Measurements from ENCODE around the gene CCDC77.

CCDC77 gene

DNA sequence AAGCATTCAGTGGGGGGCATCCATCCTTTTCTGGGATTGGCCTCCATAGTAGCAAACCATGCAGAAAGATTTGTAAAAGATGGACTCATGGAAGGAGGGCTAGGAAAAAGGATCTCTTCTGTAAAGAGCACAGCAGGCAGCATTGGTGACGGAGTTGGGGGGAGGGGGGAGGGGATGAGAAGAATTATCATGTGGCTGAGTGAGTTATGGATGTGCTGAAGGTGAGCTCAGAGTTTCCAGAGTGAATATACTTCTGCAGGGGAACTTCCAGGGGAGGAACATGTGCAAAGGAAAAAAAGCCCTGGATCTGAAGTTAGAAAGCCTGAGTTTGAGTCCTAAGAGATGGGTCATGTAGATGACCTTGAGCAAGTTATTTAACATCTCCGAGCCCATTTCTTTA is 54.4 kb downstream of the CCDC77 start:
- Histone ChIP-seq H3K4me1 (ENCODE audit: control insufficient read depth, insufficient read depth, low read length) (peaks cover 5% of the 10 kb centered on the region), H3K36me3 (ENCODE audit: insufficient read depth, low read length) (no peaks in the 10 kb centered on the region), H3K27me3 (ENCODE audit: control insufficient read depth, insufficient read depth, low read length) (peaks cover 54% of the 10 kb centered on the region), H3K4me3 (ENCODE audit: low read length) (no peak overlapping the region), H3K9me3 (replicated peaks; ENCODE audit: low read length) (no peaks in the 10 kb centered on the region), H3K4me2 (ENCODE audit: low read length) (no peak overlapping the region), H3K9ac (ENCODE audit: low read depth, low read length) (no peak overlapping the region)

DNA sequence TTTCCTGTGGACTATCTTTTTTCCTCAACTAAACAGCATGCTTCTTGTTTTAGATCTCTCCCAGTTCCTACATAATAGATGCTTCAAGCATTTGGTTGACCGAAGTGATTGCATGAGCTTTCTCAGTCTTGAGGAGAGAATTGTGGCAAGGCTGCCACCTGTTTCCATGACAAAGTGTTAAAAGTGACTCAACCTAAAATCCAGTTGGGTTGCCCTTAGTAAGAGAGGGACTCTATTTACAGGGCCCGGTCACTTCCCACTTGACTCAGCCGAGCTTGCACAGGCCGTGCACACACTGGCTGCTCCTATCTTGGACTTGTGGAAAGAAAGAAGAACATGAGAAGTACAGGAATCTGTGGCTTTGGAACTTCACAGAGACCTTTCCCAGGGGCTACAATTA is 56.2 kb downstream of the CCDC77 start:
- Histone ChIP-seq H3K27me3 (ENCODE audit: control insufficient read depth, insufficient read depth, low read length) (peaks cover 69% of the 10 kb centered on the region), H3K4me2 (ENCODE audit: low read length) (no peak overlapping the region), H3K9ac (ENCODE audit: low read depth, low read length) (no peak overlapping the region), H3K9me3 (replicated peaks; ENCODE audit: low read length) (no peaks in the 10 kb centered on the region), H3K4me1 (ENCODE audit: control insufficient read depth, insufficient read depth, low read length) (peaks cover 5% of the 10 kb centered on the region), H3K4me3 (ENCODE audit: low read length) (no peak overlapping the region), H3K36me3 (ENCODE audit: insufficient read depth, low read length) (no peaks in the 10 kb centered on the region)

DNA sequence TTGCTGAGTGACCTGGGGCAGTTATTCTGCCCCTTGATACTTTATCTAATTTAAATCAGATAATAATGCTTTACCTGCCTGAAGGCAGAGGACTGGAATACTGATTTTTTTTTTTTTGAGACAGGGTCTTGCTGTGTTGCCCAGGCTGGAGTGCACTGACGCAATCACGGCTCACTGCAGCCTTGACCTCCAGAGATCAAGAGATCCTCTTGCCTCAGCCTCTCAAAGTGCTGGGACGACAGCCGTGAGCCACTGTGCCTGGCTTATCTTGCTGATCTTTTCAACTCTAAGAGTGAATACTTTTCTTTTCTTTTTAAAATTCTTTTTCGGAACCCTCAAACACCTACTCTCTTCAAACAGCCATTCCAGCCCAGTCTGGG is 57.6 kb downstream of the CCDC77 start:
- peaks cover 83% of the 10 kb centered on the region for H3K27me3 ChIP-seq (ENCODE audit: control insufficient read depth, insufficient read depth, low read length)
- H3K4me3 ChIP-seq (ENCODE audit: low read length) = no peak overlapping the region
- peak overlapping the region; percentile 71 for H3K4me2 ChIP-seq (ENCODE audit: low read length)

DNA sequence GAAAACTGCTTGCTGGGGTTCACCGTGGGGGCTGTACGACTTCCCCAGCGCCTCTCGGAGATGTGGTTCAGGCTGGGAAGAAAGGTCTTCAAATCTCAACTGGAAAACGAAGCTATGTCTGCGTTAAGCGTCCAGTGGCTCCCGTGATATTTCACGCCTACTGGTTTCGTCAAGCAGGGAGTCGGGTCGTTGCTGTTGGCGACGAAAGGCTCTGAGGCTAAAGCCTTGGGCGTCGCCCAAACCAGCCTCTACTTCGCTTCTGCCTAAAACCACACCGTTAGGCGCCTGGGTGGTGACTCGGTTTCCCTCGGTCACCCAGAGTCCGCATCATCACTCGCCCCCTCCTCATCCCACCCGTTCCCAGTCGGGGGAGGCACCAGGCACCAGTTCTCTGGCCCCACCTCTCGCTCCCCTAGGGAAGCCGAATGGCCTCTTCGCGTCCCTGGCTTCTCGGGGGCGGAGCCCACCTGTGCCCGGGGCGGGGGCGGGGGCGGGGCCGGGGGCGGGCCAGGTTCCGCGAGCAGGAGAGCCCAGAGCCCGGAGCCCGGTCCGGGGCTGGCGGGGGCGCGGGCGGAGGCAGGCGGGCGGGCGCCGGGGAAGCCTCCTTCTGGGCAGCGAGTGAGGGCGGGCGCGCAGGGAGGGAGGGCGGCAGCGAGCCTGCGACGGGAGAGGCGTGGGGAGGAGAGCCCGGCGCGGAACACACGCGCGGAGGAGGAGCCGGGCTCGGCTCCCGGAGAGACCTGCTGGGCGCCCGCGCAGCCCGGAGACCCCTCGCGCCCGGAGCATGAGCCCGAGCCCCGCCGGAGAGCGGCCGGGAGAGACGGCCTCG is 58.2 kb downstream of the CCDC77 start, which contains the start of gene B4GALNT3:
B4GALNT3 (plus strand) TSS at position 510 of the 829 bp plus-strand sequence. CDS start 438 bp downstream, outside the sequence.
- Histone ChIP-seq H3K4me3 (ENCODE audit: low read length) (peak within 1 kb of the TSS; percentile 58), H3K4me2 (ENCODE audit: low read length) (peak within 1 kb of the TSS; percentile 83), H3K36me3 (ENCODE audit: insufficient read depth, low read length) (no peaks in the 10 kb centered on the region), H3K9ac (ENCODE audit: low read depth, low read length) (no peak within 1 kb of the TSS), H3K9me3 (replicated peaks; ENCODE audit: low read length) (no peaks in the 10 kb centered on the region), H3K4me1 (ENCODE audit: control insufficient read depth, insufficient read depth, low read length) (peaks cover 7% of the 10 kb centered on the region), H3K27me3 (ENCODE audit: control insufficient read depth, insufficient read depth, low read length) (peaks cover 87% of the 10 kb centered on the region)

More for the DNA sequence above, 57.6 kb downstream of the CCDC77 start:
- Histone ChIP-seq H3K36me3 (ENCODE audit: insufficient read depth, low read length) (no peaks in the 10 kb centered on the region), H3K4me1 (ENCODE audit: control insufficient read depth, insufficient read depth, low read length) (peaks cover 5% of the 10 kb centered on the region), H3K9ac (ENCODE audit: low read depth, low read length) (no peak overlapping the region), H3K9me3 (replicated peaks; ENCODE audit: low read length) (no peaks in the 10 kb centered on the region)

GRCh38 chr12:460261-461230 is 59.1 kb downstream of the CCDC77 start:
- H3K9me3 ChIP-seq (replicated peaks; ENCODE audit: low read length) = no peaks in the 10 kb centered on the region
- H3K9ac ChIP-seq (ENCODE audit: low read depth, low read length) = no peak overlapping the region

DNA sequence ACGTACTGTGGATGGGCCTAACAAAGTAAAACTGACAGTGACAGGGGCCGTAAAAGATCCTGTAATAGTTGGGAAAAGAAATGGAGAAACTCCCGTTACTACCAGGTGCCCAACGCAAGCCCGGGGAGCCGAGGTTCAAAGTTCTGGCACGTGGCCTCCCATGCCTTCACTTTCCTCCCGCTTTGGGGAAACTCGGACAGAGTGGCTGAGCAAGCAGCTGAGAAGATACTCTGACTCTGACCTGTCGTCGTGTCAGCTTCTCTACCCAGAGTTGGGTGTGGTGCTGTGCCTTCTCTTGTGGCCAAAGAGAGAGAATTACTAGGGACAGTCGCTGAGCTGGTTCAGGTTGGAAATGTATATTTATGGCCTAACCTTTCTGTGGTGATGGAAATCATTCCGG is 60.0 kb downstream of the CCDC77 start:
- Histone ChIP-seq H3K9me3 (replicated peaks; ENCODE audit: low read length) (no peaks in the 10 kb centered on the region), H3K4me2 (ENCODE audit: low read length) (no peak overlapping the region), H3K36me3 (ENCODE audit: insufficient read depth, low read length) (no peaks in the 10 kb centered on the region), H3K27me3 (ENCODE audit: control insufficient read depth, insufficient read depth, low read length) (peaks cover 89% of the 10 kb centered on the region), H3K4me1 (ENCODE audit: control insufficient read depth, insufficient read depth, low read length) (peaks cover 8% of the 10 kb centered on the region), H3K9ac (ENCODE audit: low read depth, low read length) (no peak overlapping the region), H3K4me3 (ENCODE audit: low read length) (no peak overlapping the region)

More at GRCh38 chr12:460261-461230, 59.1 kb downstream of the CCDC77 start:
- Histone ChIP-seq H3K27me3 (ENCODE audit: control insufficient read depth, insufficient read depth, low read length) (peaks cover 89% of the 10 kb centered on the region), H3K4me2 (ENCODE audit: low read length) (peak overlapping the region; percentile 83), H3K36me3 (ENCODE audit: insufficient read depth, low read length) (no peaks in the 10 kb centered on the region), H3K4me3 (ENCODE audit: low read length) (peak overlapping the region; percentile 58), H3K4me1 (ENCODE audit: control insufficient read depth, insufficient read depth, low read length) (peaks cover 8% of the 10 kb centered on the region)

GRCh38 chr12:462936-463705 is 61.7 kb downstream of the CCDC77 start:
- Histone ChIP-seq H3K4me3 (ENCODE audit: low read length) (no peak overlapping the region), H3K4me1 (ENCODE audit: control insufficient read depth, insufficient read depth, low read length) (peaks cover 8% of the 10 kb centered on the region), H3K27me3 (ENCODE audit: control insufficient read depth, insufficient read depth, low read length) (peaks cover 73% of the 10 kb centered on the region), H3K9me3 (replicated peaks; ENCODE audit: low read length) (no peaks in the 10 kb centered on the region), H3K4me2 (ENCODE audit: low read length) (no peak overlapping the region), H3K36me3 (ENCODE audit: insufficient read depth, low read length) (no peaks in the 10 kb centered on the region), H3K9ac (ENCODE audit: low read depth, low read length) (no peak overlapping the region)

DNA sequence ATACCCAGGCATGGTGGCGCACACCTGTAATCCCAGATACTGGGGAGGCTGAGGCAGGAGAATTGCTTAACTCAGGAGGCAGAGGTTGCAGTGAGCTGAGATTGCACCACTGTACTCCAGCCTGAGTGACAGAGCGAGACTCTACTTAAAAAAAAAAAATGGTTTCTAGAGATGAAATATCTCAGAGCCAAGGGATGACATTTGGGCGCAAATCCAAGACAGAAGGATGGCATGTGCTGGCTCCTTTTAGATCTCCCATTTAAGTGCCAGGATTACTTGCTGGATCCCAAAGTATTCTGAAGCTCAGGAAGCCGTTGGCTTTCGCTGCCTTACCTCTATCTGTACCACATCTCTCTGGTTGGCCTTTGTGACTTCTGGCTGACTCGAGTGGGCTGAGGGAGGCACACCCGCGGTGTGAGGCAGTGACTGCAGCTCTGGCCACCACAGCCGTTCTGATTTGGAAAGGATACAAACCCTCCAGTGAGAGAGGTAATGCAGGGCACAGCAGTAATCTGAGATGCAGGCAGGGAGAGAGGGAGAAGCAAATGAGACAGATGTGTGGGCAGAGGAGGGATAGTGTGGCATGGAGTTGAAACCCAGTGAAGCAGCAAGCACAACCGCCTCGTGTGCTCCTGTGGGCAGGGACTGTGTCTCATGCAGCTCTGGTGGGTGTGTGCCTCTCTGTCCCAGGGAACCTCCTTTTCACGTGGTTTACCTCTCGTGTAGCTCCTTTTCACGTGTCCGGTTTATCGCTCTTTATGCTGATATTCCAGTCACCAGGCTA is 63.2 kb downstream of the CCDC77 start:
- Histone ChIP-seq H3K36me3 (ENCODE audit: insufficient read depth, low read length) (no peaks in the 10 kb centered on the region), H3K4me2 (ENCODE audit: low read length) (peak overlapping the region; percentile 31), H3K4me3 (ENCODE audit: low read length) (no peak overlapping the region), H3K27me3 (ENCODE audit: control insufficient read depth, insufficient read depth, low read length) (peaks cover 71% of the 10 kb centered on the region), H3K9me3 (replicated peaks; ENCODE audit: low read length) (no peaks in the 10 kb centered on the region), H3K4me1 (ENCODE audit: control insufficient read depth, insufficient read depth, low read length) (peaks cover 3% of the 10 kb centered on the region), H3K9ac (ENCODE audit: low read depth, low read length) (no peak overlapping the region)

DNA sequence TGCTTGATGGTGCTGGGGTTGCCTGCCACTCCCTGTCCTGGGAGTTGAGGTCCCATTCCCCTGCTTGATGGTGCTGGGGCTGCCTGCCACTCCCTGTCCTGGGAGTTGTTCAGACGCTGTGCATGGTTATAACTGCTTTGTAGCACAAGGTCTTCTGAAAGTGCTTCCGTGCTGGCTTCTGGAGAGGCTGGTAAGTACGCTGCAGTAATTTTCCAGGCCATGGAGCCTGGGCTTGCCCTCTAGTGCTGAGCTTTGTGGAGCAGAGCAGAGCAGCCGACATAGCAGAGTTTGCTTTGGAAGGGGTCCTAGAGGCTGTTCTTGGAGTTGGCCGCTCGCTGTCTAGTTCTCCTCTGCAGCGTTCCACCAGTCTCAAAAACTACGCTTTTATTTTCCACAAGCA is 64.6 kb downstream of the CCDC77 start:
- peaks cover 3% of the 10 kb centered on the region for H3K4me1 ChIP-seq (ENCODE audit: control insufficient read depth, insufficient read depth, low read length)
- H3K27me3 ChIP-seq (ENCODE audit: control insufficient read depth, insufficient read depth, low read length) = peaks cover 63% of the 10 kb centered on the region
- H3K4me2 ChIP-seq (ENCODE audit: low read length) = no peak overlapping the region
- H3K9me3 ChIP-seq (replicated peaks; ENCODE audit: low read length) = no peaks in the 10 kb centered on the region
- no peak overlapping the region for H3K9ac ChIP-seq (ENCODE audit: low read depth, low read length)
- H3K36me3 ChIP-seq (ENCODE audit: insufficient read depth, low read length) = no peaks in the 10 kb centered on the region
- H3K4me3 ChIP-seq (ENCODE audit: low read length) = no peak overlapping the region

- no peak overlapping the region for H3K9ac ChIP-seq (ENCODE audit: low read depth, low read length)
- H3K27me3 ChIP-seq (ENCODE audit: control insufficient read depth, insufficient read depth, low read length) = peaks cover 56% of the 10 kb centered on the region
Observed at GRCh38 chr12:466762-467161, 65.3 kb downstream of the CCDC77 start.

More at GRCh38 chr12:466762-467161, 65.3 kb downstream of the CCDC77 start:
- H3K4me3 ChIP-seq (ENCODE audit: low read length) = no peak overlapping the region
- no peak overlapping the region for H3K4me2 ChIP-seq (ENCODE audit: low read length)
- no peaks in the 10 kb centered on the region for H3K36me3 ChIP-seq (ENCODE audit: insufficient read depth, low read length)
- peaks cover 3% of the 10 kb centered on the region for H3K4me1 ChIP-seq (ENCODE audit: control insufficient read depth, insufficient read depth, low read length)
- no peaks in the 10 kb centered on the region for H3K9me3 ChIP-seq (replicated peaks; ENCODE audit: low read length)

Data from skeletal muscle satellite cell (primary cell).